HG03039 (cell line): ENCODE results near the gene SMTN.
"Not testable (repeated sequence)": the region's sequence is repeated elsewhere in the genome, so short reads cannot be mapped to it uniquely, and the experiment has no call there.

Source experiments
- ATAC-seq: cut with Tn5 transposase; IDR thresholded peaks from one replicate; pipeline ENCODE4 v1.9.1; 2021; ENCODE audit warnings: mild to moderate bottlenecking, moderate library complexity; ENCODE audit not compliant: unreplicated experiment

The SMTN gene

GRCh38 chr22:31089160-31090100 lies 8.3 kb downstream of the SMTN start:
- ATAC-seq, result no peak

DNA sequence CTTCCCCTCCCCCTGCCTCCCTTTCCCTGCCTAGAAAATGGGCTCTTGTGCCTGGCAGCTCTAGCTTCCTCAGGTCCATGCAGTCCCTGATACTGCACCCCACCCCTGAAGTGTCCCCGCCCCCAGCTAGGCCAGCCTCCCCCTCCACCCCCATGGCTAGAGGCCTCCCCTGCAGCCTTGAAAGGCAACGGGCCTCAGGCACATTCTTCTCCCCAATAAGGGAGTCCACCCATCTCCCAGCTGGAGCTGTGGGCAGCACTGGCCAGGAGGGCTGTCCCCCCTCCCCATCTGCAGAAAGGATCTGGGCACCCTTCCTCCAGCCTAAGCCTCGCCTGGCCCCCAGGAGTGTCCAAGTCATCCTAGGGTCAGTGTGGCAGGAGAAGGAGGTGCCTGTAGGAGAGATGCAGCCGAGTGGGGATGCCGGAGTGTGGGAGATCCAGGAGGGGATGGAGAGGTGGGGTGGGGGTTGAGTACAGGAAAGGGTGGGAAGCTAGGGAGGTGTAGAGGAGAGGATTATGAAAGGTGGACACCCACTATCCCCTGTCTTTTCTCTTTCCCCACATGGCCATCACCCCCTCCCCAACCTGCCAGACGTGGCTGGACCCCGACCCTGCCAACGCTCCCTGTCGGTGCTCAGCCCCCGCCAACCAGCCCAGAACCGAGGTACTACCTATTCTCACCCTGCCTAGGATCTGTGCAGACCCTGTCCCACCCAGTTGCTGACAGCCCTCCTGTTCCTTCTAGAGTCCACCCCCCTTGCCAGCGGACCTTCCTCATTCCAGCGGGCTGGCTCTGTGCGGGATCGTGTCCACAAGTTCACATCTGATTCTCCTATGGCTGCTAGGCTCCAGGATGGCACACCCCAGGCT lies 9.3 kb downstream of the SMTN start:
- ATAC-seq, result no peak

- ATAC-seq, result no peak
Measured at GRCh38 chr22:31091106-31091975, 10.2 kb downstream of the SMTN start.

DNA sequence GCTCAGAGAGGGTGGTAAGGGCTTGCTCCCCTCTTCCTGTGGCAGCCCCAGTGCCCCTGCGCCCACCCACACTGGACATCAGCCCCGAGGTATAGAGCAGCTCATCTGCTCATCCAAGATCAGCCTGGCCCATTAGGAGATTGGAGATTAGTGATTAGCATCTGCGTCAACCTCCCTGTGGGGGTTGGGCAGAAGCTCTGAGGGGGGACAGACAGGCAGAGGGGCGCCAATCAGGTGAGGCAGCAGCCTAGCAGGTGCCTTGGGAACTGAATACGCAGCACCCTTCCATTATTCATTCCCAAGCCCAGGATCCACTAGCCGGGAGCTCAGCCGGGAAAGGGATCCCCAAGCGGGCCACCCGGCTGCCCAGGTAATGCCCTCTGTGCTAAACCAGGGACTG lies 11.0 kb downstream of the SMTN start:
- ATAC-seq, result no peak

GRCh38 chr22:31093086-31093850 lies 12.2 kb downstream of the SMTN start:
- ATAC-seq, result no peak

DNA sequence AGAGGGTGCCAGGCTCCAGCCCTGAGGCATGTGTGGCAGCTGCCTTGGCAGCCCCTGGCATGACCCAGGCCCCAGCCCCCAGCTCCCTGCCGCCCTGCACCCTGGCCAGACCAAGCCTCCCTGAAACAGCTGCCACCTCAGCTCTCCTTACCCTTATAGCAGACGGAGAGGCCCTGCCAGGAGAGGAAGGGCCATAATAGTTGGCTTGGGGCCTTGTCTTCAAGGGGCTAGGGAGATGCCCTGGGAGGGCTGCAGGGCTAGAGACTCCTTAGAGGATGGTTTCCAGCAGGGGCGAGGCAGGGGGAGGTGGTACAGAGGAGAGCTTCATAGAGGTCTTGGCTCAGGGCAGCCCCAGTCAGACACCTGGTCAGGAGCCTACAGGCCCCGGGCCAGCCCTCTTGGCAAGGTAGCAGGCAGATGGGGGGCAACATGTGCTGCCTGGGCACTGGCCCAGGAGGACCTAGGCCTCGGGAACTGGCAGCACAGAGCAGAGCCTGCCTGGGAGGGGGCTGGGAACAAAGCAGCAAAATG lies 13.0 kb downstream of the SMTN start:
- no peak for ATAC-seq

DNA sequence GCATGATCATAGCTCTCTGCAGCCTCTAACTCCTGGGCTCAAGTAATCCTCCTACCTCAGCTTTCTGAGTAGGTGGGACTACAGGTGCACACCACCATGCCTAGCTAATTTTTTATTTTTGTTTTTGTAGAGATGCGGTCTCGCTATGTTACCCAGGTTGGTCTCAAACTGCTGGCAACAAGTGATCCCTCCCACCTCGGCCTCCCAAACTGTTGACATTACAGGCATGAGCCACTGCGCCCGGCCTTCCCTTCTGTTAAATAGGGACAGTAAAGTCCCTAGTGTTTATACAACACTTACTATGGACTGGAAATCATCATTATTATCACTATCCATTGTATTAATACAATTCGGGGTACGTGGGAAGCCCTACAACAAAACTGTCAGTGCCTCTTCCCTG lies 13.6 kb downstream of the SMTN start:
- no peak for ATAC-seq

- no peak for ATAC-seq
Measured at GRCh38 chr22:31095637-31096249, 14.6 kb downstream of the SMTN start.

- no peak for ATAC-seq
Measured at GRCh38 chr22:31096657-31097279, 15.7 kb downstream of the SMTN start.

GRCh38 chr22:31097539-31097938 lies 16.4 kb downstream of the SMTN start:
- not testable (repeated sequence) for ATAC-seq

DNA sequence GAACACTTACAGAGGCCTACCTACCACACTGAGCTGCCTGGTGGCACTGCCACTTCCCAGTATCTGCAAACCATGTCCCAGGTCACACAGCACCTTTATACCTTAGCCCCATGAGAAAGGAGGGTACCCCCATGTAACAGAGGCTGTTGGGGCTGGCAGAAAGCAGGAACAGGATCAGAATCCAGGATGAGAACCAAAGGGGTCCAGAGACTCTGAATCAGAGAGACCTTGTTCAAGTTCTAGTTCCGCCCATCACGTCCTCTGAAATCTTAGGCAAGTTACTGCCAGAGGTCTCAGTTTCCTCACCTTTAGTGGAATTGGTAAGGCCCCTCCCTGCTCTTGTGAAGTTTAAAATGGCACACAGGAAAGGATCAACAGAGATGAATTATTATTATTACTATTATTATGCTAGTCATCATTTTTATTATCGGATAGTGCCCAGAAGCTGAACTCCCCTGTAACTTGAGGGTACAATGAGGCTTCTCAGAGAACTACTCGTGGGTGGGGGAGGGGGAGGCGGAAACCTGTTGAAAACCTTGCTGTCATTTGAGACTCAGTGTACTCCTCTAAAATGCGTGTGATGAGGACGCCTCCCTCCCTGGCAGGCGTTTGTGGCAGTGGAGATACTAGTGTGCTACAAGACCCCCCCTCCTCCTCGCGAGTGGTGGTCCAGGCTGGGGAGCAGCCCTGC lies 17.0 kb downstream of the SMTN start:
- no peak for ATAC-seq

- ATAC-seq, result no peak
Measured at GRCh38 chr22:31098632-31099110, 17.6 kb downstream of the SMTN start.

GRCh38 chr22:31099386-31099785 lies 18.3 kb downstream of the SMTN start:
- ATAC-seq, result no peak

DNA sequence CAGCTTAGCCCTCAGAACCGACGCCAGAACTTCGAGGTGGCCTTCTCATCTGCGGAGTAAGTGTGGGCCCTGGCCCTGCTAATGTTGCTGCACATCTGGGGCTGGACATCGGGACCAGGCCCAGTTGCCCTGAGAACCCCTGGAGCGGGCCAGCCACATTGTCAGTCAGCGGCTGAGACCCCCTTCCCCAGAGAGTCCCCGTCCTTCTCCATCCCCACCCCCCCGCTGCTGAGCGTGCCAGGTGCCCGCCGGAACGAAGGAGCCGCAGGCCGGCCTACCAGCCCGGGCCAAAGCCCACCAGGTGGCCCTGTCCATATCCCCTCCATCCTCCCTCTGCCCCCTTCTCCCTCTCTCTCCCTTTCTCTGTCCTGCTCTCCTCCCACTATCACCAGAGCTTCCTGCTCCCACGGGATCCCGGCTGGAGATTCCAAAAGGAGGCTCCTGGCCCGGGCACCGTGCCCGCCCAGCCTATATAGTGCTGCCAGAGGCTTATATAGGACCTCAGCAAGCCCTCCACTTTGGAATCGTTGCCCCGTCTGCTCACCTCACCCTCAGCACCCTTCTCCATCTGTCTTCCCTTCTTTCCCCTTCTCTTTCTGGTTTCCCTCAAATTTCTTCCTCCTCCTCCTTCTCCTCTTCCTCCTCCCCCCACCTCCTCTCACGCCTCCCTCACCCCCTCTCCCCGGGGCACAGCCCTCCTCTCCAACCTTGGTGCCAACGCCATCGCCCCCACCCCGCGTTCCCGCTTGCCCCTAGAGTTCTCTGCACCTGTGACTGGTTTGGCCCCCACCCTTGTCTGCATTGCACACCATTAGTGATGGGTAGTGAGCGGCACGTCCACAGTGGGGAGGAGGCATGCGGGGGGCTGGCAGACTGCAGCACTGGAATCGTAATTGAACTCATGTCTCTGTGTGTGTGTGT lies 19.0 kb downstream of the SMTN start:
- ATAC-seq, result no peak

DNA sequence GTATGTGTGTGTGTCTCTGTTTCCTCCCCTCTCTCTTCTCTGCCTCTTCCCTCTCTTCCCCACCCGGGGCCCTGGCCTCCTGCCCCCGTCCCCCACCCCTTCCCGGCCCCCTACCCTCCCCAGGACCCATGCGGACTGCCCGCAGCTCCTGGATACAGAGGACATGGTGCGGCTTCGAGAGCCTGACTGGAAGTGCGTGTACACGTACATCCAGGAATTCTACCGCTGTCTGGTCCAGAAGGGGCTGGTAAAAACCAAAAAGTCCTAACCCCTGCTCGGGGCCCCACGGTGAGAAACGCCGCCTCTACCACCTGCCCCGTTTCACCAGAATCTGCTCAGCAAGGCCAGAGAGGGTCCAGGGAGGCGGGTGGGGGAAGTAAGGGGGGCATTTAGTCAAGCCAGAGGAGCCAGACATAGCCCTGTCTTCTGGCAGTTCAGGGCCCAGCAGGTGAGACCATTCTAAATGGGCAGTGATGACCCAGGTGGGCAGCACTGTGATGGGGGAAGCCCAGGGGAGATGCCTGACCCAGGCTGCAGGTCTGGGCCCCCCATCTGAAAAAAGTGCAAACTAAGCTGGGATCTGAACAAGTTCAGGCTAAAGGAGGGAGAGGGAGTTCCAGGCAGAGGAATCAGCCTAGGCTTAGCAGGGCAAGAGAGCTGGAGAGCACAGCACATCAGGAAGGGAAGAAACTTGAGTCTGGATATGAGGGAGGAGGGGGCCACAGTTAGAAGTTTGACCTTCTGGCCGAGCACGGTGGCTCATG lies 19.8 kb downstream of the SMTN start:
- no peak for ATAC-seq

GRCh38 chr22:31102441-31103081 lies 21.4 kb downstream of the SMTN start:
- ATAC-seq, result no peak
